ENCODE measurements around the gene MTRF1.
"Not testable (repeated sequence)": the region's sequence is repeated elsewhere in the genome, so short reads cannot be mapped to it uniquely, and the experiment has no call there.

The MTRF1 gene

DNA sequence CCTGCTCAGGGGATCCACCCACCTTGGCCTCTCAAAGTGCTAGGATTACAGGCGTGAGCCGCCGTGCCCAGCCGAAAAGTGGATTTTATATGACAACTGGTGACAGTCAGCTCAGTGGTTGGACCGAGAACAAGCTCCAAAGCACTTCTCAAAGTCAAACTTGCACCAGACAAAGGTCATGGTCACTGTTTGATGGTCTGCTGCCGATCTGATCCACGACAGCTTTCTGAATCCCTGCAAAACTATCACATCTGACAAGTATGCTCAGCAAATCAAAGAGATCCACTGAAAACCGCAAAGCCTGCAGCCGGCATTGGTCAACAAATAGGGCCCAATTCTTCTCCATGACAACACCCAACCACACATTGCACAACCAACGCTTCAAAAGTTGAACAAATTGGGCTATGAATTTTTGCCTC lies 26.1 kb upstream of the MTRF1 start:
- no peaks in the 10 kb centered on the region for H3K27me3 ChIP-seq (replicated peaks; ENCODE audit: control insufficient read depth, insufficient read depth, low read length)
- no peak for DNase-seq (ENCODE audit: extremely low read depth, insufficient read length)
- no peak overlapping the region for H3K4me3 ChIP-seq (replicated peaks; ENCODE audit: low read depth, low read length)
- H3K36me3 ChIP-seq (ENCODE audit: control insufficient read depth, insufficient read depth, low read length), result no peaks in the 10 kb centered on the region
- TF ChIP-seq, protein P1, sequence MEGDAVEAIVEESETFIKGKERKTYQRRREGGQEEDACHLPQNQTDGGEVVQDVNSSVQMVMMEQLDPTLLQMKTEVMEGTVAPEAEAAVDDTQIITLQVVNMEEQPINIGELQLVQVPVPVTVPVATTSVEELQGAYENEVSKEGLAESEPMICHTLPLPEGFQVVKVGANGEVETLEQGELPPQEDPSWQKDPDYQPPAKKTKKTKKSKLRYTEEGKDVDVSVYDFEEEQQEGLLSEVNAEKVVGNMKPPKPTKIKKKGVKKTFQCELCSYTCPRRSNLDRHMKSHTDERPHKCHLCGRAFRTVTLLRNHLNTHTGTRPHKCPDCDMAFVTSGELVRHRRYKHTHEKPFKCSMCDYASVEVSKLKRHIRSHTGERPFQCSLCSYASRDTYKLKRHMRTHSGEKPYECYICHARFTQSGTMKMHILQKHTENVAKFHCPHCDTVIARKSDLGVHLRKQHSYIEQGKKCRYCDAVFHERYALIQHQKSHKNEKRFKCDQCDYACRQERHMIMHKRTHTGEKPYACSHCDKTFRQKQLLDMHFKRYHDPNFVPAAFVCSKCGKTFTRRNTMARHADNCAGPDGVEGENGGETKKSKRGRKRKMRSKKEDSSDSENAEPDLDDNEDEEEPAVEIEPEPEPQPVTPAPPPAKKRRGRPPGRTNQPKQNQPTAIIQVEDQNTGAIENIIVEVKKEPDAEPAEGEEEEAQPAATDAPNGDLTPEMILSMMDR (IDR thresholded peaks at IDR 0.05; ENCODE audit: insufficient read depth, low read length, poor library complexity, severe bottlenecking), result no peak

- DNase-seq (ENCODE audit: extremely low read depth, insufficient read length), result no peak
- Histone ChIP-seq H3K27me3 (replicated peaks; ENCODE audit: control insufficient read depth, insufficient read depth, low read length) (no peaks in the 10 kb centered on the region), H3K4me3 (replicated peaks; ENCODE audit: low read depth, low read length) (no peak overlapping the region), H3K36me3 (ENCODE audit: control insufficient read depth, insufficient read depth, low read length) (no peaks in the 10 kb centered on the region)
- TF ChIP-seq, protein P1 (IDR thresholded peaks at IDR 0.05; ENCODE audit: insufficient read depth, low read length, poor library complexity, severe bottlenecking), result no peak
Measured at GRCh38 chr13:41286370-41286769, 23.0 kb upstream of the MTRF1 start.

DNA sequence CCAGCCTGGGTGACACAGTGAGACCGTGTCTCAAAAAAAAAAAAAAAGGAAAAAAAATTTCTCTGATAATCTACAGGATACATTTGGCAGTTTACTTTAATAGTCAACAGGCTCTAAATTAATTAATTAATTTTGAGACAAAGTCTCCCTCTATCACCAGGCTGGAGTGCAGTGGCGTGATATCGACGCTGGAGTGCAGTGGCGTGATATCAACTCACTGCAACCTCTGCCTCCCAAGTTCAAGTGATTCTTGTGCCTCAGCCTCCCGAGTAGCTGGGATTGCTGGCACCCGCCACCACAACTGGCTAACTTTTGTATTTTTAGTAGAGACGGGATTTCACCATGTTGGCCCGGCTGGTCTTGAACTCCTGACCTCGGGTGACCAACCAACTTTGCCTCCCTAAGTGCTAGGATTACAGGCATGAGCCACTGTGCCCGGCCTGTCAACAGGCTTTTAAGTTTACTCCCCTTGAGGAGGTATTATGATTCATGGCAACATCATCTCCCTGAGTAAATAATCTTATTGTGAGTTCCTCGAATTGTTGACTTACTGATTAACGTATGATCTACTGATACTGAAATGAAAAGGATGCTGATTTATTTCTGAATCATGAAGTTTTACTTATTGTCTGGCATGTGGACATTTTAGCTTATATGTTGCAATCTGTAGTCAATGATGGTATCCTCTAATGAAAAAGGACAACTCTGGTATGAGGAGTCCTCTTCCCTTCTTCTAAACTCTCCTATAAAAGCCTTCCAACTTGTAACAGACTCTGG lies 21.3 kb upstream of the MTRF1 start:
- Histone ChIP-seq H3K4me3 (replicated peaks; ENCODE audit: low read depth, low read length) (no peak overlapping the region), H3K27me3 (replicated peaks; ENCODE audit: control insufficient read depth, insufficient read depth, low read length) (no peaks in the 10 kb centered on the region), H3K36me3 (ENCODE audit: control insufficient read depth, insufficient read depth, low read length) (no peaks in the 10 kb centered on the region)
- TF ChIP-seq, protein P1 (IDR thresholded peaks at IDR 0.05; ENCODE audit: insufficient read depth, low read length, poor library complexity, severe bottlenecking), result no peak
- DNase-seq (ENCODE audit: extremely low read depth, insufficient read length), result no peak

DNA sequence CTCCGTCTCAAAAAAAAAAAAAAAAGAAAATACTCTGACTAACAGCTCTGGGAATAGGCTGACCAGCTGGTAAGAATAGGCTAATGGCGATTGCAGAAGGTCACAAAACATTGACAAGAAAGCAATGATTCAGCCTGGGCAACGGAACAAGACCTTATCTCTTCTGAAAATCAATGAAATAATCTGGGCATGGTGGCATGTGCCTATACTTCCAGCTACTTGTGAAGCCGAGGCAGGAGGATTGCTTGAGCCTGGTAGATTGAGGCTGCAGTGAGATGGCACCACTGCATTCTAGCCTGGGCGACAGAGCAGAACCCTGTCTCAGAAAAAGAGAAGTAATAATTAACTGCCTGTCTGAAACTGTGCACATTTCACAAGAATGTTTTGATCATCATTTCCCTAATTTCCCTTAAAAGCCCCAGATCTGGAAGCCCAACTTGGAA lies 18.8 kb upstream of the MTRF1 start:
- DNase-seq (ENCODE audit: extremely low read depth, insufficient read length), result no peak
- Histone ChIP-seq H3K4me3 (replicated peaks; ENCODE audit: low read depth, low read length) (no peak overlapping the region), H3K27me3 (replicated peaks; ENCODE audit: control insufficient read depth, insufficient read depth, low read length) (no peaks in the 10 kb centered on the region), H3K36me3 (ENCODE audit: control insufficient read depth, insufficient read depth, low read length) (no peaks in the 10 kb centered on the region)
- TF ChIP-seq, protein P1 (IDR thresholded peaks at IDR 0.05; ENCODE audit: insufficient read depth, low read length, poor library complexity, severe bottlenecking), result no peak

DNA sequence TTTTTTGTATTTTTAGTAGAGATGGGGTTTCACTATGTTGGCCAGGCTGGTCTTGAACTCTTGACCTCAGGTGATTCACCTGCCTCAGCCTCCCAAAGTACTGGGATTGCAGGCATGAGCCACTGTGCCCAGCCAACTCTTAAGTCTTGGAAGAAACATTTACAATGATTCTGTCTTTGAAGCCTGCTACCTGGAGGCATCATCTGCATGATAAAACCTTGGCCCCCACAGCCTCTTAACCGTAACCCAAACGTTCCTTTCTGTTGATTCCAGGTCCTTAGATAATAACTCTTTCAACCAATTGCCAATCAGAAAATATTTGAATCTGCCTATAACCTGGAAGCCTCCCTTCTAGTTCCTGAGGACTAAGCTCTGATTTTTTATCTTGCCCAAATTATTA lies 15.8 kb upstream of the MTRF1 start:
- H3K27me3 ChIP-seq (replicated peaks; ENCODE audit: control insufficient read depth, insufficient read depth, low read length); DNase-seq (ENCODE audit: extremely low read depth, insufficient read length); H3K4me3 ChIP-seq (replicated peaks; ENCODE audit: low read depth, low read length); H3K36me3 ChIP-seq (ENCODE audit: control insufficient read depth, insufficient read depth, low read length): not testable (repeated sequence)

DNA sequence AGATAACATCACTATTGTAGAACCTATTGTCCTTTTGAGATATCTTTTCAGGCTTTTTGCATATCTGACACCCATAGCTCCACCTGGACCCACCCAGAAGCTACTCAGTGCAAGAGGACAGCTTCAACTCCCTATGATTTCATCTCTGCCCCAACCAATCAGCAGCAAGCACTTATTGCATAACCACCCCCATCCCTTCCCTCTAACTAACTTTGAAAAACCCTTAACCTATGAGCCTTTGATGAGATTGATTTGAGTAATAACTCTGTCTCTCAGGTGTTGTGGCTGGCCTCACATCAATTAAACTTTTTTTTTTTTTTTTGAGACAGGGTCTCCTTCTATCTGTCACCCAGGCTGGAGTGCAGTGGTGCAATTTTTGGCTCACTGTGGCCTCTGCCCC lies 13.4 kb upstream of the MTRF1 start:
- no peak for DNase-seq (ENCODE audit: extremely low read depth, insufficient read length)
- no peaks in the 10 kb centered on the region for H3K27me3 ChIP-seq (replicated peaks; ENCODE audit: control insufficient read depth, insufficient read depth, low read length)
- H3K36me3 ChIP-seq (ENCODE audit: control insufficient read depth, insufficient read depth, low read length), result no peaks in the 10 kb centered on the region
- TF ChIP-seq, protein P1 (IDR thresholded peaks at IDR 0.05; ENCODE audit: insufficient read depth, low read length, poor library complexity, severe bottlenecking), result no peak
- H3K4me3 ChIP-seq (replicated peaks; ENCODE audit: low read depth, low read length), result no peak overlapping the region

Data from GM06990 (cell line).